ENCODE results near the gene CHURC1. TPM values are rescaled to one million over a fixed set of nuclear protein-coding genes. Genes with fewer than 3 reads are reported as not detected.

The CHURC1 gene
- total and polyA plus RNA-seq, 2 experiments from 2014 or later: 42.0 to 218 TPM

DNA sequence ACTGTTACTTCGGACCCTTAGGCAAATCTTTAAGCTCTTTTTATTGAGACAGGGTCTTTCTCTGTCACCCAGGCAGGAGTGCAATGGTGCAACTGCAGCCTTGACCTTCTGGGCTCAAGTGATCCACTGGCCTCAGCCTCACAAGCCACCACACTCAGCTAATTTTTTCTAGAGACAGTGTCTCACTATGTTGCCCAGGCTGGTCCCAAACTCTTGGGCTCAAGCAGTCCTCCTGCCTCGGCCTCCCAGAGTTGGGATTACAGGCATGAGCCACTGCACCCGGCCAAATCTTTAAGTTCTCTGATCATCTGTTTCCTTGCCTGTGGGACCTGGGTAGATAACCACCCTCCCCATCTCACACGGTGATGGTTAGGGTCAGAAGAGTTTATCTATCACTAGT is 30.6 kb downstream of the CHURC1 start (continued):
- TF ChIP-seq ZNF331 (CRISPR knock-in tag; IDR thresholded peaks at IDR 0.05; ENCODE audit: low read depth): no peak
- no peak for TF ChIP-seq EZH2phosphoT487 (IDR thresholded peaks at IDR 0.05; ENCODE audit: unreplicated experiment)
- TF ChIP-seq EZH2 (IDR thresholded peaks at IDR 0.05; ENCODE audit: low read depth, unreplicated experiment): no peak
- TF ChIP-seq, protein P1, sequence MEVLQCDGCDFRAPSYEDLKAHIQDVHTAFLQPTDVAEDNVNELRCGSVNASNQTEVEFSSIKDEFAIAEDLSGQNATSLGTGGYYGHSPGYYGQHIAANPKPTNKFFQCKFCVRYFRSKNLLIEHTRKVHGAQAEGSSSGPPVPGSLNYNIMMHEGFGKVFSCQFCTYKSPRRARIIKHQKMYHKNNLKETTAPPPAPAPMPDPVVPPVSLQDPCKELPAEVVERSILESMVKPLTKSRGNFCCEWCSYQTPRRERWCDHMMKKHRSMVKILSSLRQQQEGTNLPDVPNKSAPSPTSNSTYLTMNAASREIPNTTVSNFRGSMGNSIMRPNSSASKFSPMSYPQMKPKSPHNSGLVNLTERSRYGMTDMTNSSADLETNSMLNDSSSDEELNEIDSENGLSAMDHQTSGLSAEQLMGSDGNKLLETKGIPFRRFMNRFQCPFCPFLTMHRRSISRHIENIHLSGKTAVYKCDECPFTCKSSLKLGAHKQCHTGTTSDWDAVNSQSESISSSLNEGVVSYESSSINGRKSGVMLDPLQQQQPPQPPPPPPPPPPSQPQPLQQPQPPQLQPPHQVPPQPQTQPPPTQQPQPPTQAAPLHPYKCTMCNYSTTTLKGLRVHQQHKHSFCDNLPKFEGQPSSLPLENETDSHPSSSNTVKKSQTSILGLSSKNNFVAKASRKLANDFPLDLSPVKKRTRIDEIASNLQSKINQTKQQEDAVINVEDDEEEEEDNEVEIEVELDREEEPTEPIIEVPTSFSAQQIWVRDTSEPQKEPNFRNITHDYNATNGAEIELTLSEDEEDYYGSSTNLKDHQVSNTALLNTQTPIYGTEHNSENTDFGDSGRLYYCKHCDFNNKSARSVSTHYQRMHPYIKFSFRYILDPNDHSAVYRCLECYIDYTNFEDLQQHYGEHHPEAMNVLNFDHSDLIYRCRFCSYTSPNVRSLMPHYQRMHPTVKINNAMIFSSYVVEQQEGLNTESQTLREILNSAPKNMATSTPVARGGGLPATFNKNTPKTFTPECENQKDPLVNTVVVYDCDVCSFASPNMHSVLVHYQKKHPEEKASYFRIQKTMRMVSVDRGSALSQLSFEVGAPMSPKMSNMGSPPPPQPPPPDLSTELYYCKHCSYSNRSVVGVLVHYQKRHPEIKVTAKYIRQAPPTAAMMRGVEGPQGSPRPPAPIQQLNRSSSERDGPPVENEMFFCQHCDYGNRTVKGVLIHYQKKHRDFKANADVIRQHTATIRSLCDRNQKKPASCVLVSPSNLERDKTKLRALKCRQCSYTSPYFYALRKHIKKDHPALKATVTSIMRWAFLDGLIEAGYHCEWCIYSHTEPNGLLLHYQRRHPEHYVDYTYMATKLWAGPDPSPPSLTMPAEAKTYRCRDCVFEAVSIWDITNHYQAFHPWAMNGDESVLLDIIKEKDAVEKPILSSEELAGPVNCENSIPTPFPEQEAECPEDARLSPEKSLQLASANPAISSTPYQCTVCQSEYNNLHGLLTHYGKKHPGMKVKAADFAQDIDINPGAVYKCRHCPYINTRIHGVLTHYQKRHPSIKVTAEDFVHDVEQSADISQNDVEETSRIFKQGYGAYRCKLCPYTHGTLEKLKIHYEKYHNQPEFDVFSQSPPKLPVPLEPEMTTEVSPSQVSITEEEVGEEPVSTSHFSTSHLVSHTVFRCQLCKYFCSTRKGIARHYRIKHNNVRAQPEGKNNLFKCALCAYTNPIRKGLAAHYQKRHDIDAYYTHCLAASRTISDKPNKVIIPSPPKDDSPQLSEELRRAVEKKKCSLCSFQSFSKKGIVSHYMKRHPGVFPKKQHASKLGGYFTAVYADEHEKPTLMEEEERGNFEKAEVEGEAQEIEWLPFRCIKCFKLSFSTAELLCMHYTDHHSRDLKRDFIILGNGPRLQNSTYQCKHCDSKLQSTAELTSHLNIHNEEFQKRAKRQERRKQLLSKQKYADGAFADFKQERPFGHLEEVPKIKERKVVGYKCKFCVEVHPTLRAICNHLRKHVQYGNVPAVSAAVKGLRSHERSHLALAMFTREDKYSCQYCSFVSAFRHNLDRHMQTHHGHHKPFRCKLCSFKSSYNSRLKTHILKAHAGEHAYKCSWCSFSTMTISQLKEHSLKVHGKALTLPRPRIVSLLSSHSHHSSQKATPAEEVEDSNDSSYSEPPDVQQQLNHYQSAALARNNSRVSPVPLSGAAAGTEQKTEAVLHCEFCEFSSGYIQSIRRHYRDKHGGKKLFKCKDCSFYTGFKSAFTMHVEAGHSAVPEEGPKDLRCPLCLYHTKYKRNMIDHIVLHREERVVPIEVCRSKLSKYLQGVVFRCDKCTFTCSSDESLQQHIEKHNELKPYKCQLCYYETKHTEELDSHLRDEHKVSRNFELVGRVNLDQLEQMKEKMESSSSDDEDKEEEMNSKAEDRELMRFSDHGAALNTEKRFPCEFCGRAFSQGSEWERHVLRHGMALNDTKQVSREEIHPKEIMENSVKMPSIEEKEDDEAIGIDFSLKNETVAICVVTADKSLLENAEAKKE (CRISPR knock-in tag; IDR thresholded peaks at IDR 0.05): no peak

DNA sequence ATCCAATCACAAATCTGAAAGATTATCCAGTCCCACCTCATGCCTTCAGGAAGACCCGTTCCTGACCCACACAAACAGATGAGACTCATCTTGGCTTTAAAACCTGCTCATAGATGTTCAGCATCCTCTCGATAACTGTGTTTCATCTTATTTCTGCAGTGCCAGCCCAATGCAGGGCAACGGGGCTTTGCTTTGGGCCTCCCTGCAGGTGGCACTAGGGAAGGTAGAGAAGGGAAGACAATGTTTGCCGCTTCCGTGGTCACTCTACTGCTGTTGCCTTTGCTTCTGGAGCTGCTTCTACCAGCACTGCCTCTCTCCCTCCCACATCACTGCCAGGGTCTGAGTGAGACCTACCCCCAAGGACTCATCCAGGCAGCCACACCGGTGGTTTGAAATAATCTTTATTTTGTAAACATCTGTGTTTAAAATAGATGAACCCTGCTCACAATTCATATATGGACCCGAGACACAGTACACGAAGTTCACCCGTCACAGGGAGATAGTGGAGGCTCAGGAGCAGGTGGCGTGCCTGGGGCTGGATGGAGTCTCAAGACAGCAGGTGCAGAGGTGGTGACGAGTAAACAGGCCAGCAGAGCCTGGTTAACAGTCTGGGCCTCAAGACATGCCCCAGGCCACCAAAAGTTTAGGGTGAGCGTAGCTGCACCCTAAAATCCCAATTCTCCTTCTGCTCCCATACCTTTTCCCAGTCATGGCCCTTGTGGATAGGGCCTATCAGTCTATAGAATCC is 31.4 kb downstream of the CHURC1 start:
- H3K4me1 ChIP-seq (ENCODE audit: insufficient read depth): peaks cover 21% of the 10 kb centered on the region
- H3K4me3 ChIP-seq: no peak overlapping the region
- peaks cover 25% of the 10 kb centered on the region for H3K4me1 Mint-ChIP-seq
- H3K4me3 Mint-ChIP-seq: no peak overlapping the region
- H3F3A ChIP-seq (replicated peaks; ENCODE audit: low read depth): no peaks in the 10 kb centered on the region
- no peak overlapping the region for H3K27ac Mint-ChIP-seq
- DNase-seq (ENCODE audit: low spot score) (no peak), ATAC-seq (no peak)
- H3K4me2 ChIP-seq: no peak overlapping the region
- H3K36me3 ChIP-seq (ENCODE audit: insufficient read depth): peaks cover 5% of the 10 kb centered on the region; the same call in 1 of the 2 replicates
- H3K36me3 Mint-ChIP-seq (ENCODE audit: low read depth): peaks cover 17% of the 10 kb centered on the region
- peaks cover 2% of the 10 kb centered on the region for H3K27me3 Mint-ChIP-seq (ENCODE audit: insufficient read depth, low read depth, poor library complexity)
- no peaks in the 10 kb centered on the region for H3K79me2 ChIP-seq (replicated peaks; ENCODE audit: insufficient read depth)
- H3K9me2 ChIP-seq (ENCODE audit: insufficient read depth): no peaks in the 10 kb centered on the region
- no peak overlapping the region for H3K27ac ChIP-seq (ENCODE audit: low read depth)
- H2AFZ ChIP-seq: no peak overlapping the region
- H3K9me3 Mint-ChIP-seq: no peaks in the 10 kb centered on the region
- no peaks in the 10 kb centered on the region for H4K20me1 ChIP-seq (replicated peaks; ENCODE audit: insufficient read depth)
- H3K27me3 ChIP-seq (ENCODE audit: insufficient read depth): no peaks in the 10 kb centered on the region
- TF ChIP-seq ZNF114 (CRISPR knock-in tag; IDR thresholded peaks at IDR 0.05) (no peak), CREB1 (CRISPR knock-in tag; IDR thresholded peaks at IDR 0.05; ENCODE audit: low read depth) (no peak)
- TF ChIP-seq, protein P2, sequence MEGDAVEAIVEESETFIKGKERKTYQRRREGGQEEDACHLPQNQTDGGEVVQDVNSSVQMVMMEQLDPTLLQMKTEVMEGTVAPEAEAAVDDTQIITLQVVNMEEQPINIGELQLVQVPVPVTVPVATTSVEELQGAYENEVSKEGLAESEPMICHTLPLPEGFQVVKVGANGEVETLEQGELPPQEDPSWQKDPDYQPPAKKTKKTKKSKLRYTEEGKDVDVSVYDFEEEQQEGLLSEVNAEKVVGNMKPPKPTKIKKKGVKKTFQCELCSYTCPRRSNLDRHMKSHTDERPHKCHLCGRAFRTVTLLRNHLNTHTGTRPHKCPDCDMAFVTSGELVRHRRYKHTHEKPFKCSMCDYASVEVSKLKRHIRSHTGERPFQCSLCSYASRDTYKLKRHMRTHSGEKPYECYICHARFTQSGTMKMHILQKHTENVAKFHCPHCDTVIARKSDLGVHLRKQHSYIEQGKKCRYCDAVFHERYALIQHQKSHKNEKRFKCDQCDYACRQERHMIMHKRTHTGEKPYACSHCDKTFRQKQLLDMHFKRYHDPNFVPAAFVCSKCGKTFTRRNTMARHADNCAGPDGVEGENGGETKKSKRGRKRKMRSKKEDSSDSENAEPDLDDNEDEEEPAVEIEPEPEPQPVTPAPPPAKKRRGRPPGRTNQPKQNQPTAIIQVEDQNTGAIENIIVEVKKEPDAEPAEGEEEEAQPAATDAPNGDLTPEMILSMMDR (conservative IDR thresholded peaks at IDR 0.05; ENCODE audit: low read depth in 2 of 2): no peak
- TF ChIP-seq, protein P1 (CRISPR knock-in tag; IDR thresholded peaks at IDR 0.05): no peak
